K562 (cell line): ENCODE data around the gene ARHGAP4. TPM values are rescaled to one million over a fixed set of nuclear protein-coding genes. Genes with fewer than 3 reads are reported as not detected.

Experiments
- ARID1B ChIP-seq: fragments of 450-650 bp; IDR thresholded peaks from 2 replicates; pipeline ENCODE4 v1.6.1; 2016; ENCODE audit warnings: antibody characterized with exemption, mild to moderate bottlenecking, inconsistent platforms
- CBFA2T2 ChIP-seq: fragments of 450-650 bp; conservative IDR thresholded peaks from 2 replicates; pipeline ENCODE4 v1.6.1; 2017; ENCODE audit warnings: mild to moderate bottlenecking
- DIDO1 ChIP-seq: fragments of 450-650 bp; IDR thresholded peaks from 2 replicates; pipeline ENCODE4 v1.6.1; 2016; ENCODE audit warnings: low read depth, missing biosample characterization, missing genetic modification characterization
- RBBP5 ChIP-seq: fragments of 200-600 bp; sonication (generic); IDR thresholded peaks from 2 replicates; pipeline ENCODE4 v1.6.1; 2012; ENCODE audit warnings: borderline replicate concordance, mild to moderate bottlenecking, low read length, control low read depth, inconsistent platforms; ENCODE audit not compliant: insufficient read depth, poor library complexity, severe bottlenecking
- SMAD4 ChIP-seq: fragments of 250-450 bp; sonication (Bioruptor Pico); conservative IDR thresholded peaks from 2 replicates; pipeline ENCODE4 v1.8.0; 2021; ENCODE audit warnings: inconsistent platforms, mild to moderate bottlenecking, moderate library complexity
- SMARCA4 ChIP-seq: fragments of 450-650 bp; IDR thresholded peaks from 2 replicates; pipeline ENCODE4 v1.6.1; 2016
- ZBTB7A ChIP-seq: IDR thresholded peaks from 2 replicates; pipeline ENCODE4 v1.6.1; 2011; ENCODE audit warnings: low read depth, mild to moderate bottlenecking, low read length, moderate library complexity, borderline replicate concordance; ENCODE audit not compliant: control insufficient read depth
- polyA plus RNA-seq, 8 experiments: library from polyadenylated mRNA; depleted of rRNA in 4 of 8; stranded (reverse) in 5 of 8; unstranded in 3 of 8; fragments of >200 nt; fragmentation: Nextera tagmentation in 2 of 8; fragmentation: Illumina TruSeq in 1 of 8; extraction: Ambion mirVana in 2 of 8; extraction: Trizol in 1 of 8; gene quantifications; 2 replicates each; pipeline versions ENCODE4 v1.2.1 to v1.2.3, GENCODE V29; 2011 to 2014; ENCODE audit warnings: inconsistent platforms in 1 of 8, missing spikeins in 1 of 8
- total RNA-seq, 7 experiments: library from RNA; depleted of rRNA in 6 of 7; stranded (reverse); fragments of >200 nt in 6 of 7; fragmentation: Illumina TruSeq in 2 of 7; extraction: Trizol in 2 of 7; gene quantifications; 2 replicates each; pipeline versions ENCODE4 v1.2.1 to v1.2.3, GENCODE V29; 2011 to 2021; ENCODE audit warnings: low replicate concordance in 1 of 7
- TF ChIP-seq, protein P1 (sequence below), 2 experiments: fragments of 450-650 bp; formaldehyde crosslinking in 1 of 2; IDR thresholded peaks; 2 replicates each; pipeline versions ENCODE4 v1.4.0 to v1.6.1; 2014 to 2020; ENCODE audit warnings: mild to moderate bottlenecking in 2 of 2, borderline replicate concordance in 1 of 2, low read depth in 1 of 2
- TF ChIP-seq, protein P2 (sequence below): sonication (generic); formaldehyde crosslinking; IDR thresholded peaks from 2 replicates; pipeline ENCODE4 v1.8.0; 2022; ENCODE audit warnings: missing genetic modification reagents, mild to moderate bottlenecking, moderate library complexity, borderline replicate concordance

The ARHGAP4 gene
- total and polyA plus RNA-seq, 9 of the 15 experiments (the other 6 are each of a cell fraction or from before 2014, with no cell fraction given) = 0.30 to 81.8 (median 13.5) TPM

DNA sequence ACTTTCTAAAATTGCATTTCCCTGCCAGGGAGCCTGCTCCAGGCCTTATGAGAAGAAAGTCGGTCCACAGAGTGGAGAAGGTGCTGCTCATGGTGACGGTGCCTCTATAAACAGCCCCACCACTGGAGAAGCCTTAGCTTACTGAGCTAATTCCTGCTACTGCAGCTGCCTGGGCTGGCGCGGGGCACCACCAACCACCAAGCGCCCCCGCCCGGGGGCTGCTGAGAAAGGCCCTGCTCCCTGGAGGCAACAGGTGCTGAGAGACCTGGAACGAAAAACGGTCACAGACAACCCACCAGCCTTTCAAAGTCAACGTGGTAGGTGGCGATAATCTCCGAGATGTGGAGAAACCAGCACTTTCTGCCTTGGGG lies 42.7 kb upstream of the ARHGAP4 start (continued):
- TF ChIP-seq, protein P1, sequence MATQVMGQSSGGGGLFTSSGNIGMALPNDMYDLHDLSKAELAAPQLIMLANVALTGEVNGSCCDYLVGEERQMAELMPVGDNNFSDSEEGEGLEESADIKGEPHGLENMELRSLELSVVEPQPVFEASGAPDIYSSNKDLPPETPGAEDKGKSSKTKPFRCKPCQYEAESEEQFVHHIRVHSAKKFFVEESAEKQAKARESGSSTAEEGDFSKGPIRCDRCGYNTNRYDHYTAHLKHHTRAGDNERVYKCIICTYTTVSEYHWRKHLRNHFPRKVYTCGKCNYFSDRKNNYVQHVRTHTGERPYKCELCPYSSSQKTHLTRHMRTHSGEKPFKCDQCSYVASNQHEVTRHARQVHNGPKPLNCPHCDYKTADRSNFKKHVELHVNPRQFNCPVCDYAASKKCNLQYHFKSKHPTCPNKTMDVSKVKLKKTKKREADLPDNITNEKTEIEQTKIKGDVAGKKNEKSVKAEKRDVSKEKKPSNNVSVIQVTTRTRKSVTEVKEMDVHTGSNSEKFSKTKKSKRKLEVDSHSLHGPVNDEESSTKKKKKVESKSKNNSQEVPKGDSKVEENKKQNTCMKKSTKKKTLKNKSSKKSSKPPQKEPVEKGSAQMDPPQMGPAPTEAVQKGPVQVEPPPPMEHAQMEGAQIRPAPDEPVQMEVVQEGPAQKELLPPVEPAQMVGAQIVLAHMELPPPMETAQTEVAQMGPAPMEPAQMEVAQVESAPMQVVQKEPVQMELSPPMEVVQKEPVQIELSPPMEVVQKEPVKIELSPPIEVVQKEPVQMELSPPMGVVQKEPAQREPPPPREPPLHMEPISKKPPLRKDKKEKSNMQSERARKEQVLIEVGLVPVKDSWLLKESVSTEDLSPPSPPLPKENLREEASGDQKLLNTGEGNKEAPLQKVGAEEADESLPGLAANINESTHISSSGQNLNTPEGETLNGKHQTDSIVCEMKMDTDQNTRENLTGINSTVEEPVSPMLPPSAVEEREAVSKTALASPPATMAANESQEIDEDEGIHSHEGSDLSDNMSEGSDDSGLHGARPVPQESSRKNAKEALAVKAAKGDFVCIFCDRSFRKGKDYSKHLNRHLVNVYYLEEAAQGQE (IDR thresholded peaks at IDR 0.05; ENCODE audit: borderline replicate concordance) = 0 out of 2 replicates have a peak, but pooled peaks have one; percentile 6
- TF ChIP-seq, protein P1 (CRISPR knock-in tag; IDR thresholded peaks at IDR 0.05; ENCODE audit: low read depth) = no peak
- TF ChIP-seq RBBP5 (peak; percentile 41), CBFA2T2 (peak; percentile 31; the same call in 1 of the 2 replicates), ZBTB7A (peak; percentile 62; the same call in 1 of the 2 replicates), SMARCA4 (0 out of 2 replicates have a peak, but pooled peaks have one; percentile 18), DIDO1 (tag) (no peak), SMAD4 (CRISPR knock-in tag) (peak; percentile 54), ARID1B (peak; percentile 45)
- TF ChIP-seq, protein P2, sequence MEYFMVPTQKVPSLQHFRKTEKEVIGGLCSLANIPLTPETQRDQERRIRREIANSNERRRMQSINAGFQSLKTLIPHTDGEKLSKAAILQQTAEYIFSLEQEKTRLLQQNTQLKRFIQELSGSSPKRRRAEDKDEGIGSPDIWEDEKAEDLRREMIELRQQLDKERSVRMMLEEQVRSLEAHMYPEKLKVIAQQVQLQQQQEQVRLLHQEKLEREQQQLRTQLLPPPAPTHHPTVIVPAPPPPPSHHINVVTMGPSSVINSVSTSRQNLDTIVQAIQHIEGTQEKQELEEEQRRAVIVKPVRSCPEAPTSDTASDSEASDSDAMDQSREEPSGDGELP (CRISPR knock-in tag) = 0 out of 2 replicates have a peak, but pooled peaks have one; percentile 12
- TF ChIP-seq, all 486 proteins: peak for 15
